Erythroblast (primary cell): ENCODE data around the gene MFSD11.

Experiments used
- GATA1 ChIP-seq: IDR thresholded peaks from 2 replicates; pipeline ENCODE4 v1.6.1; 2011; ENCODE audit warnings: low read depth, mild to moderate bottlenecking, control low read depth, low read length, moderate library complexity
- POLR2A ChIP-seq: IDR thresholded peaks from 2 replicates; pipeline ENCODE4 v1.6.1; 2011; ENCODE audit warnings: mild to moderate bottlenecking, low read length

GRCh38 chr17:76716839-76717215, 21.1 kb upstream of the MFSD11 start:
- TF ChIP-seq POLR2A, result no peak
- no peak for TF ChIP-seq GATA1
